Measurements from ENCODE around the gene PTPRN2.

- no peak for TF ChIP-seq CTCF (IDR thresholded peaks at IDR 0.05)
- TF ChIP-seq ZFX (IDR thresholded peaks at IDR 0.05; ENCODE audit: borderline replicate concordance): no peak
These were observed 1034.4 kb downstream of the PTPRN2 start for GRCh38 chr7:157553256-157553655.
